ENCODE results near the gene FAM110D. TPM values are rescaled to one million over a fixed set of nuclear protein-coding genes. Genes with fewer than 3 reads are reported as not detected.

Gene FAM110D
- total RNA-seq, 1 experiment from 2014 or later: 0.55 TPM

DNA sequence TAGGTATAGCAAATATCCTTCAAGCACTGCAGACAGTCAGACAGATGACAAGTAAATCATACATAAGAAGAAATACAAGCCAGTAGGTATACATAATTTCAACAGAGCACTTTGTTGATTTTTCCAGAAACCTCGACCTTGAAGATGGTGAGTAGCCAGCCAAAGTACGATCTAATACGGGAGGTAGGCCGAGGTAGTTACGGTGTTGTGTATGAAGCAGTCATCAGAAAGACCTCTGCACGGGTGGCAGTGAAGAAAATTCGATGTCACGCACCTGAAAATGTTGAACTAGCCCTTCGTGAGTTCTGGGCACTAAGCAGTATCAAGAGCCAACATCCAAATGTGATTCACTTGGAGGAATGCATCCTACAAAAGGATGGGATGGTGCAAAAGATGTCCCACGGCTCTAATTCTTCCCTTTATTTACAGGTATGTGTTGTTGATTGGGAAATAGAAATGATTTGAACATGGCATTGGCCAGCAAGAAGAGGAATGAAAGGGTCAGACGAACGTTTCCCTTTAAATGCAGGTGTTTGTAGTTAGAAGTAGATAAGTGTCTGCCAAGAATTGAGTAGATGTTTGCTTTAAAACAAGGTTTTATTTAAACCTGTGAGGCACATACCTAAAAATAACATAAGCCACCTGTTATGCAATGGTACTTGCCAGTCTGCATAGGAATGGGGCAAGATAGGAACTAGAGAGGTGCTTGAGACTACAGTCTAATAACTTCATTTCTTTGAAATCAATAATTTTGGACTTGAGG, 44.5 kb upstream of the FAM110D start (continued):
- TF ChIP-seq, protein P1, sequence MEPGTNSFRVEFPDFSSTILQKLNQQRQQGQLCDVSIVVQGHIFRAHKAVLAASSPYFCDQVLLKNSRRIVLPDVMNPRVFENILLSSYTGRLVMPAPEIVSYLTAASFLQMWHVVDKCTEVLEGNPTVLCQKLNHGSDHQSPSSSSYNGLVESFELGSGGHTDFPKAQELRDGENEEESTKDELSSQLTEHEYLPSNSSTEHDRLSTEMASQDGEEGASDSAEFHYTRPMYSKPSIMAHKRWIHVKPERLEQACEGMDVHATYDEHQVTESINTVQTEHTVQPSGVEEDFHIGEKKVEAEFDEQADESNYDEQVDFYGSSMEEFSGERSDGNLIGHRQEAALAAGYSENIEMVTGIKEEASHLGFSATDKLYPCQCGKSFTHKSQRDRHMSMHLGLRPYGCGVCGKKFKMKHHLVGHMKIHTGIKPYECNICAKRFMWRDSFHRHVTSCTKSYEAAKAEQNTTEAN (CRISPR knock-in tag; IDR thresholded peaks at IDR 0.05): no peak

DNA sequence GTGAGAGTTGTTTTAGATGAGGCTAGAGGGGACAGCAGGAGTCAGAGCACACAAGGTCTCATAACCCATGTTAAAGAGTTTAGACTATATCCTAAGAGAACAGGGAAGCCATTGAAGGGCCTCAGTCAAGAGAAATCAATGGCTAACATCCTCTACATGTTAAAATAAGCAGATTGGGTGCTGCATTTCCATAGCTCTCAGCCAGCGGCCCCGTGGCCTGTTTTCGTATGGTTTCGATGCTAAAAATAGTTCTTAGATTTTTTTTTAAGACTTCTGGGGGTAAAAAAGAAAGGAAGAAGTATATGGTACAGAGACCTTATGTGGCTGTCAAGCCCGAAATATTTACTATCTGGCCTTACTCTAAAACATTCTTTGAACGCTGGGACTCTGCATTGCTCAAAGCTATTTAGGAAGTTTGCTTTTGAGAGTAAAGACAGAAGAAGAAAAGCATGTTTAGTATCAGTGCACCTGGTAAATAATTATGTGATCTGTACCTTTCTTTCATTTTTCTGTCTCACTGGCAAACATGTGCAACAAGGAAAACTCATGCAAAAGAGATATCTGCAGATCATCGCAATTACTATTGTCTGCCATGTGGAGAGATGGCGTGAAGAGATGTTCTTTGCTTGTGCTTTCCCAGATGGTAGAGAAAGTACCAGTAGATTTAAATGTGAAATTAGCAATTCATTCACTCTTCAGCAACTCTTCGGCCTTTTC, 38.8 kb upstream of the FAM110D start:
- no peak overlapping the region for H3K27ac Mint-ChIP-seq
- no peaks in the 10 kb centered on the region for H3K4me1 Mint-ChIP-seq
- CTCF ChIA-PET: interaction anchor here (1.0 to 2.9 kb wide), 4 partner anchors 10 to 114 kb away, joined by 3 to 8 read pairs (median 4); partner anchors contain the start of genes CEP85 and ZNF593
- H3K4me3 Mint-ChIP-seq: no peak overlapping the region
- no peaks in the 10 kb centered on the region for H3K9me3 Mint-ChIP-seq
- H3K36me3 Mint-ChIP-seq: peaks cover 11% of the 10 kb centered on the region; the same call in 1 of the 2 replicates
- ATAC-seq: no peak
- TF ChIP-seq, protein P2, sequence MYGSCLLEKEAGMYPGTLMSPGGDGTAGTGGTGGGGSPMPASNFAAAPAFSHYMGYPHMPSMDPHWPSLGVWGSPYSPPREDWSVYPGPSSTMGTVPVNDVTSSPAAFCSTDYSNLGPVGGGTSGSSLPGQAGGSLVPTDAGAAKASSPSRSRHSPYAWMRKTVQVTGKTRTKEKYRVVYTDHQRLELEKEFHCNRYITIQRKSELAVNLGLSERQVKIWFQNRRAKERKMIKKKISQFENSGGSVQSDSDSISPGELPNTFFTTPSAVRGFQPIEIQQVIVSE (CRISPR knock-in tag; IDR thresholded peaks at IDR 0.05; ENCODE audit: borderline replicate concordance): no peak
- TF ChIP-seq, protein P1 (CRISPR knock-in tag; IDR thresholded peaks at IDR 0.05): no peak
- TF ChIP-seq, protein P3, sequence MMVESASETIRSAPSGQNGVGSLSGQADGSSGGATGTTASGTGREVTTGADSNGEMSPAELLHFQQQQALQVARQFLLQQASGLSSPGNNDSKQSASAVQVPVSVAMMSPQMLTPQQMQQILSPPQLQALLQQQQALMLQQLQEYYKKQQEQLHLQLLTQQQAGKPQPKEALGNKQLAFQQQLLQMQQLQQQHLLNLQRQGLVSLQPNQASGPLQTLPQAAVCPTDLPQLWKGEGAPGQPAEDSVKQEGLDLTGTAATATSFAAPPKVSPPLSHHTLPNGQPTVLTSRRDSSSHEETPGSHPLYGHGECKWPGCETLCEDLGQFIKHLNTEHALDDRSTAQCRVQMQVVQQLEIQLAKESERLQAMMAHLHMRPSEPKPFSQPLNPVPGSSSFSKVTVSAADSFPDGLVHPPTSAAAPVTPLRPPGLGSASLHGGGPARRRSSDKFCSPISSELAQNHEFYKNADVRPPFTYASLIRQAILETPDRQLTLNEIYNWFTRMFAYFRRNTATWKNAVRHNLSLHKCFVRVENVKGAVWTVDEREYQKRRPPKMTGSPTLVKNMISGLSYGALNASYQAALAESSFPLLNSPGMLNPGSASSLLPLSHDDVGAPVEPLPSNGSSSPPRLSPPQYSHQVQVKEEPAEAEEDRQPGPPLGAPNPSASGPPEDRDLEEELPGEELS (CRISPR knock-in tag; IDR thresholded peaks at IDR 0.05): no peak
- no peak for TF ChIP-seq IRF2 (CRISPR knock-in tag; IDR thresholded peaks at IDR 0.05; ENCODE audit: borderline replicate concordance, low read depth)
- TF ChIP-seq NFATC4 (CRISPR knock-in tag; IDR thresholded peaks at IDR 0.05): no peak
- TF ChIP-seq ESRRA (CRISPR knock-in tag; IDR thresholded peaks at IDR 0.05; ENCODE audit: borderline replicate concordance): no peak
- TF ChIP-seq, protein P4, sequence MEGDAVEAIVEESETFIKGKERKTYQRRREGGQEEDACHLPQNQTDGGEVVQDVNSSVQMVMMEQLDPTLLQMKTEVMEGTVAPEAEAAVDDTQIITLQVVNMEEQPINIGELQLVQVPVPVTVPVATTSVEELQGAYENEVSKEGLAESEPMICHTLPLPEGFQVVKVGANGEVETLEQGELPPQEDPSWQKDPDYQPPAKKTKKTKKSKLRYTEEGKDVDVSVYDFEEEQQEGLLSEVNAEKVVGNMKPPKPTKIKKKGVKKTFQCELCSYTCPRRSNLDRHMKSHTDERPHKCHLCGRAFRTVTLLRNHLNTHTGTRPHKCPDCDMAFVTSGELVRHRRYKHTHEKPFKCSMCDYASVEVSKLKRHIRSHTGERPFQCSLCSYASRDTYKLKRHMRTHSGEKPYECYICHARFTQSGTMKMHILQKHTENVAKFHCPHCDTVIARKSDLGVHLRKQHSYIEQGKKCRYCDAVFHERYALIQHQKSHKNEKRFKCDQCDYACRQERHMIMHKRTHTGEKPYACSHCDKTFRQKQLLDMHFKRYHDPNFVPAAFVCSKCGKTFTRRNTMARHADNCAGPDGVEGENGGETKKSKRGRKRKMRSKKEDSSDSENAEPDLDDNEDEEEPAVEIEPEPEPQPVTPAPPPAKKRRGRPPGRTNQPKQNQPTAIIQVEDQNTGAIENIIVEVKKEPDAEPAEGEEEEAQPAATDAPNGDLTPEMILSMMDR (IDR thresholded peaks at IDR 0.05): no peak
- no peak for TF ChIP-seq ZBTB21 (CRISPR knock-in tag; IDR thresholded peaks at IDR 0.05; ENCODE audit: borderline replicate concordance)
- no peak for TF ChIP-seq FOXK1 (CRISPR knock-in tag; IDR thresholded peaks at IDR 0.05)
- TF ChIP-seq GRHL2 (CRISPR knock-in tag; IDR thresholded peaks at IDR 0.05; ENCODE audit: insufficient replicate concordance, severe bottlenecking): no peak
- TF ChIP-seq ZNF263 (CRISPR knock-in tag; IDR thresholded peaks at IDR 0.05; ENCODE audit: low read depth): no peak
- TF ChIP-seq, protein P5, sequence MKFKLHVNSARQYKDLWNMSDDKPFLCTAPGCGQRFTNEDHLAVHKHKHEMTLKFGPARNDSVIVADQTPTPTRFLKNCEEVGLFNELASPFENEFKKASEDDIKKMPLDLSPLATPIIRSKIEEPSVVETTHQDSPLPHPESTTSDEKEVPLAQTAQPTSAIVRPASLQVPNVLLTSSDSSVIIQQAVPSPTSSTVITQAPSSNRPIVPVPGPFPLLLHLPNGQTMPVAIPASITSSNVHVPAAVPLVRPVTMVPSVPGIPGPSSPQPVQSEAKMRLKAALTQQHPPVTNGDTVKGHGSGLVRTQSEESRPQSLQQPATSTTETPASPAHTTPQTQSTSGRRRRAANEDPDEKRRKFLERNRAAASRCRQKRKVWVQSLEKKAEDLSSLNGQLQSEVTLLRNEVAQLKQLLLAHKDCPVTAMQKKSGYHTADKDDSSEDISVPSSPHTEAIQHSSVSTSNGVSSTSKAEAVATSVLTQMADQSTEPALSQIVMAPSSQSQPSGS (CRISPR knock-in tag; IDR thresholded peaks at IDR 0.05; ENCODE audit: borderline replicate concordance, low read depth): no peak
- TF ChIP-seq FOXP1 (CRISPR knock-in tag; IDR thresholded peaks at IDR 0.05; ENCODE audit: borderline replicate concordance): no peak
- no peak for DNase-seq (ENCODE audit: low spot score)
- POLR2A ChIA-PET: no interaction called here
- no peaks in the 10 kb centered on the region for H3K27me3 Mint-ChIP-seq (ENCODE audit: low read depth)
